HG02938 (cell line): ENCODE measurements around the gene SVIL.
A peak's percentile ranks its signal among the peaks of the same experiment; 100 is the strongest.
"Not testable (repeated sequence)": the region's sequence is repeated elsewhere in the genome, so short reads cannot be mapped to it uniquely, and the experiment has no call there.

Experiments
- ATAC-seq: cut with Tn5 transposase; IDR thresholded peaks from one replicate; pipeline ENCODE4 v1.9.1; 2021; ENCODE audit warnings: mild to moderate bottlenecking, moderate library complexity; ENCODE audit not compliant: unreplicated experiment

The SVIL gene

DNA sequence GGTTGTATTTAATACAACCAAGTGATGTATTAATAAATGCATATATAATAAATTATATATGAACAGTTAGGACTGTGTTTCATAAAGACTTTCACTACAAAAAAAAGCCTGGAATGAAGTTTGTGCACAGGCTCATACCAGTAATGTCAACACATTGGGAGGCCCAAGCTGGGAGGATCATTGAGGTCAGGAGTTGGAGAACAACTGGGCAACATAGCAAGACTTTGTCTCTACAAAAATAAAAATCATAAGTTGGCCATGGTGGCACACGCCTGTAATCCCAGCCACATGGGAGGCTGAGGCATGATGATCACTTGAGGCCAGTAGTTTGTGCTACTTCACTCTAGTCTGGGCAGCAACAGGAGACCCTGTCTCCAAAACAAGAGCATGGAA is 15.8 kb upstream of the SVIL start:
- no peak for ATAC-seq

DNA sequence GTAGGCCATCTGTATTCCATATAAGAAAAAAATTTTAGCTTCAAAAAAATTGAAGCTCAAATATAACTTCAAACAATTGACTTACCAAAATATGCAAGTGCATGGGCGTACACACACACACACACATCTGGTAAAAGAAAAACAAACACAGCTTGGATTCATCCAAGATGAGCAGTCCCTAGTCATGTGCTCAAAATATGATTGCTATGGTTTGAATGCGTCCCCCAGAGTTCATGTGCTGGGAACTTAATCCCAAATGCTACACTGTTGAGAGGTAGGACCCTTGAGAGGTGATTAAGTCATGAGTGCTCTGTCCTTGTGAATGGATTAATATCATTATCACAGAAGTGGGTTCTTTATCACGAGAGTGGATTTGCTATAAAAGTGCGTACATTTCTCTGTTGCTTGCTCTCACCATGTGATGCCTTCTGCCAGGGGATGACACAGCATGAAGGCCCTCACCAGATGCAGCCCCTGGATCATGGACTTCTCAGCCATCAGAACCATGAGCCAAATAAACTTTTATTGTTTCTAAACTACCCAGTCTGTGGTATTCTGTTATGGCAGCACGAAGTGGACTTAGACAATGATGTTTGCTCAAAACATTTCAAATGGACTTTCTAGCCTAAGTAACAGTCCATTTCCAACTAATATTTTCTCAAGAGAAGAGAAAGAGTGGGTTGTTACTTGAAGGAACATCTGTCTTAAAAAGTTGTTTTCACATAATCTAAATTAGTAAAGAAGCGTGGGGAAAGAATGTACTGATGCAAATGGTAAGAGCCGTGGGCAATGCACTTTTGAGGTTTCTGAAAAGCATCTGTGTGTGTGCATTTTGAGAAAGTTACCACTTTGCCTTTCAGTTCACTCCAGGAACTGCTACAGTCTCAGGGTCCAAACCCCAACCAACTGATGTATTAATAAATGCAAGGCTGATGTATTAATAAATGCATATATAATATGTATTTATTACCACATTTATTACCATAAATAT is 15.1 kb upstream of the SVIL start:
- ATAC-seq: no peak

DNA sequence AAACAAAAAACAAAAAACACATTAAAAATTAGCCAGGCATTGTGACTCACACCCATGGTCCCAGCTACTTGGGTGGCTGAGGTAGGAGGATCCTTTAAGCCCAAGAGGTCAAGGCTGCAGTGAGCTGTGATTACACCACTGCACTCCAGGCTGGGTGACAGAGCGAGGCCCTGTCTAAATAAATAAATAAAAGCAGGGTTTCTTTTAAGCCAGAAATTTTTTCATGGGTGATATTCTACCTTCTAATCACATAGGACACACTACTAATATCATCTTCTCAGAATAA is 14.2 kb upstream of the SVIL start:
- ATAC-seq: no peak

DNA sequence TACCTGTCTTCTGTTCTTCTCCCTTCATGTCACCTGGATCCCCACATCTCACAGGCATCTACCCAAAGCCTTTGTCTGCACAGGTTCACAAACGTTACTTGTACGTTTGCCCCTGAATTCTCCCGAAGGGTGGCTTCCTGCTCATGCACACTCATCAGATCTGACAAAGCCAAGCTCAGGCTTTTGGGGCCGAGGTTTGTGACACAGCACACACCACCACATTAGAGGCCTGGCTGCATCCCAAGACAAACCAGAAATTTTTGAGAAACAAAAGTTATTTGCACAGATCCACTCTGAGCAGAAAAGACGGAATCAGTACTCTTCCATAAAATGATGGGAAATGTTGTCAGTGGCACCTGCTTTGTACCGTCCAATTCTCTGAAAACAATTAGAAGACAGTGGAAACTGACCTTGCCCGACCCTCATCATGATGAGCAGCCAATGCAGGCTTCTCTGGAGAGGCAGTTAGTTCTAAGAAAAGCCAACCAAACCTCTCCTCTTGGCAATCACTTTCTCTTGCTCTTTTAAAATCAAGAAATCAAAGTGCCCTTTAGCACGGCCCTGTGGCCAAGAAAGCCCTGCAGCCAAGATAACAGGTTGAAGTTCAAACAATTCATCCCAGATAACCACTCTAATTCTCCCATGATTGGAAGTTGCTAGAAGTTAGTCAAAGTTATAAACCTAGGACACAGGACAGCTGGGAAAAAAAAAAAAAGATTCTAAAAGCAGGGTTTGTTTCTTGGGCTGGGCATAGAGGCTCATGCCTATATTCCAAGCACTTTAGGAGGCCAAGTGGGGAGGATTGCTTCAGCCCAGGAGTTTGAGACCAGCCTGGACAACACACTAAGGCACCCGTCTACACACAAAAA is 13.6 kb upstream of the SVIL start:
- ATAC-seq: no peak

DNA sequence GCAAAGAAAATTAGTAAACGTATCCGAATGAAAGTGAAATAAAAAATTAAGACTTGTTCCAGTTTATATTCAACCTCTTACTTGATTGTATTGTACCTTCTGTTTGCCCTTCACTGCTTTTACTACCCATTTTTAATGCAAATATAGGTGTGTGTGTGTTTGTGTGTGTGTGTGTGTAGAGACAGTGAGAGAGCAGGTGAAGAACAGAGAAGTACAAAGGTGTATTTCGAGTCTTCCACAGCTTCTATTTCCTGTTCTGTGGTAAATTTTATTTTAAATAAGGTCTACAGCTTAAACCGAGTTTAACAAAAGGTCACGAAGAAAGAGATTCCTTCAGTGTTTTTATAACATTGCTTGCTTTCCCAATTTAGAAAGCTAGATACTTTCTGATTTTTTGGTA is 12.7 kb upstream of the SVIL start:
- ATAC-seq: no peak

DNA sequence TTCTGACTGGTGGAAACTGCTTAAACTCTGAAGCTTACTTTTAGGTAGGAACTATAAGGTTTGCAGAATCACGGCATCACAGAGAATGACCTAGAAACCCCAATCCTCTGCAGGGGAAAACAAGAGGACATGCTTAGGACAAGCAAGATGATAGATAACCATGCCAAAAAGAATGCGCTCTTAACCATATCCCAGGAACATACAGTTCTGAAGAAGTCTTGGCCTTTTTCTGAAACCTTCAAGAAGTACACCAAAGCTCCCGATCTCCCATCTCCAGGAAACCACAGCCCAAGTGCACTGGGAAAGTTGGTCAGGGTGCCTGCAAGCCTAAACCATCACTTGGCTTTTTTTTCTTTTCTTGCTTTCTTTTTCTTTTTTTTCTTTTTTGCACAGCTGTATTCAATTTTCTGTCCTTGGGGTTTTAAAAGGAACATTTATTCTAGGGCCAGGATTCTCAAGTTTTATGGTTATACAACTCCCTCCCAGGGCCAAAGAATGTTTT is 12.2 kb upstream of the SVIL start:
- no peak for ATAC-seq

DNA sequence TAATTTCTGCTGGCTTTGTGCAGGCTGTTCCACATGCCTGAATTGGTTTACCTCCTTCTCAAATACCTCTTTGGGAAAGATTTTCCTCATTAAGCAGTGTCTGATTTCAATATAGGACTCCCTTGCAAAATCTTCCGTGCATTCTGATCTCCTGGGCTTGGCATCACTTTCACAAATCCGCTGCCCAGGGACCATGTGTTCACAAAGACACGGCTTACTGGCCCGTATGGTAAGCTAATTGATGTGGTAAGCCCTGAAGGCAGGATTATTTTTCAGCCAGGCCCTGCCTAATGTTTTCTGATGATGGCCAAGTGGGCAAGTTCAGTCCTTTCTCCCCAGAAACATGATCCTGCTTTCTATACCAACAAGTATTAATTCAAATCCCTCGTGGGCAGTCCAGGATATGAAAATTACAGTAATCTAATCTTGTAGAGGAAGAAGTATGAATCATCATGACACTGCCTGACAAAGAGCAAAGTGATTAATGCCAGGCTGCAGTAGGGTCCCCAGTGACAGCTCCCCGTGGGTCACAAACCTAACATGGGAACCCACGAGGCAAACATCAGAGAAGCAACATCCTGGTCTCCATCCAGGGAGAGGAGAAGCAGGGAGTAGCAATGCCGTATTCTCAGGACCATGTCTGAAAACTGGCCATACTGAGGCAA is 11.6 kb upstream of the SVIL start:
- ATAC-seq: no peak

DNA sequence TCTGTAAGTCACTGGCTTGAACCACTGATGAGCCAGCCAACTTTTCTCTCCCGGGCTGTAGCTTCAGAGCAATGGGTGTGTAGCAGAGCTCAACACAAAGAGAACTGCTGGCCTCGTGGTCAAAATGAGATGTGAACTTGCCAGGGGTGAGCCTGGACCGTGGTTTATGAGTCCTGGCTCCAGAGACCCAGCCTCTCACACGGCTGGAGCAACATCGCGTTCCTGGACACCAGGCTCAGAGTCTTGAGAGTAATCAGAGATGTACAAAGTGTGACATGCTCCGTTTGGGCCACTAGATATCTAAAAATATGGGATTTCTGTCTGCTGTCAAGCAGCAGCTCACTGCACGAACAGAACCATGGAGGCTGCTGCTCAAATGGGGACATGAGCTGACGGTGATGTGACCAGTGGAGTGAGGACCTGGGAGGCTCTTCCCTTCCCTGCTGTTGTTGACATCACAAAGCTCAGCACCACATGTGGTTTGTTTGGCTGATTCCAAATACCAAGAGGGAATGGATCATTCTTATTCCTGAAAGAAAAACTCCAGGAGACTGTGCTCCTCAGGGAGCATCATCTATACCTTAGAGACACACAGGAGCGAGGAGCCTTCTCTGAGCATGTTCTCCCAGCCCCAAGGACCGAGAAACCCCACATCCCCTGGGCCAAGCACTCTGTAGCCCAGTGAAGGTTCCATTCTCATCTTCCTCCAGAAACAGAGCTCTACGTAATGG is 9.2 kb upstream of the SVIL start:
- no peak for ATAC-seq

DNA sequence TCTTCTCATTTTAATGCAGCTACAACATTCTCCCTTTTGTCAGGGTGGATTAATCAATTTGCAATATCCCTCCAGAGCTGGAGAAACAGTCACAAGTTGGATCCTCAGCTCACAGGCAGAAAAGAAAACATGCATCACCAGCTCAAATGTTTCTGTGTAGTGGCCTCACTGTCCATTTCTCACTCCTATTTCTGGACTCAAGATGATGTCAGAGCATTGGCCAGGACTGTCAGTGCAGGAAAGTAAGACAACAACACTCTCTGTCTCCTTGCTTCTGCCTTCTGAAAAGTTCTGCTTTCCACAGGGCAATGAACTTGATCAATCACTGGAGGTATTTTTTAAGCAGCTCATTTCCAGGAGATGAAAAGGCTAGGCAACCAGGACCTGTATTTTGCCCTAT is 8.2 kb upstream of the SVIL start:
- ATAC-seq: no peak

DNA sequence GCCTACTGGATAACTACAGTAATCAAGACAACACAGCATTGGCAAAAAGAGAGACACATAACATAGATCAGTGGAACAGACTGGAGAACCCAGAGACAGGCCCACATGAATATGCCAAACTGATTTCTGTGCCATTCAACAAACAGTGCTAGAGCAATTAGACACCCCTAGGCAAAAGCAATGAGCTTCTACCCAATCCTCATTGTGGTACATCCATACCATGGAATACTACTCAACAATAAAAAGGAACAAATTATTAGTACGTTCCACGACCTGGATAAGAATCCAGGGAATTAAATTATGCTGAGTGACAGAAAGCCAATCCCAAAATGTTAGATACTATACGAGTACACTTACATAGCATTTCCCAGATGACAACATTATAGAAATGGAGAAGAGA is 2.8 kb upstream of the SVIL start:
- no peak for ATAC-seq

DNA sequence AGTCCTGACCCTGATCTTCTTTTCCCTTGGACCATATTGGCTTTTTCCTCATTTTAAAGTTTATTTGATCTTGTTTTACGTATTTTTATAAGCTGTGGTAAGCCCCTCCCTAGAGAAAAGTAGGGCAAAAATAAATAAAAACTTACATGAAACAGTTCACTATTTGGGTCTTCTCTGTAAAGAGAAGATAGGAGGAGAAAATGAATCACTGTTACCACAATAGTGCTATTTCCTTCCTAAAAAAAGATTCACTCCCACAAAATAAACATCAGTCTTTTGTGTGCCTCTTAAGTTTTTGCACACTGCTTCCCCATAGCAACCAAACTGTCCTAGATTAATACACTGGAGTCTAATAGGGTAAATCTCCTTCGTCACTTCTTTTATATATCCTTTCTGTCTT is 1.4 kb upstream of the SVIL start:
- no peak for ATAC-seq

DNA sequence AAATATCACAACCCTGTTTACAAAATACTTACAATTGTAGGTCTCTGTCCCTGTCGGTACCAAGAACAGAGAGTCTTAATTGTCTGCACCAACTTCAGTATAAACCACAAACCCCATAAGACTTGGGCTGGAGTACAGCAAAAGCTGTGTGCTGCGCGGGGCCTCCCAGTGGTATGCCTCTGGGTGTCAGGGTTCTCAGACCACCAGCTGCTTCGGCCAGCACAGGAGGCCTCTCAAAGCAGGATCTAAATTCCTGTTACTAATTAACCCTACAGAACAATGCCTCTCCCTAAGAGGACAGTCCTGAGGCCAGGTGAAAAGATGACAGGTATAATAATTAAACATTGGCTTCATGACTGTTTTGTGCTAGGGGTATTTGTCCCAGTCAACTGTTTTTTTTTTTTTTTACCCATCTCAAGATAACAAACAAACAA is 957 bp upstream of the SVIL start:
- peak; percentile 64 for ATAC-seq

DNA sequence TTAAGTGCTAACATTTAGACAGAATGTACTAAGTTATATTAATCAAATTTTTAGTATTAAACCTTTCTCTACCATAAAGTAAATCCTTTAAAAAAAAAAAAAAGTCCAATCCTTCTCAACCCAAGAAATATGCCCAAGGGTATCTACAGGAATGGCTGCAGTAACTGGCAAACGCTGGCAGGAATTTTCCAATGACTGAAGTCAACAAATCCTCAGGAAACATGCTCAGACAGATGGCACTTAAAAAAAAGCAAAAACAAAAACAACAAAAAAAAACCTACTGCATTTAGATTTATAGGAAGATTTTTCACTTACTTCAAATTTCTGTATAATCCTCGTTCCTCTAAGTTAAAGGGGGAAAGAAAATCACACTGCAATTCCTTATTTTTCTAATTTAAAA is 666 bp downstream of the SVIL start:
- no peak for ATAC-seq

DNA sequence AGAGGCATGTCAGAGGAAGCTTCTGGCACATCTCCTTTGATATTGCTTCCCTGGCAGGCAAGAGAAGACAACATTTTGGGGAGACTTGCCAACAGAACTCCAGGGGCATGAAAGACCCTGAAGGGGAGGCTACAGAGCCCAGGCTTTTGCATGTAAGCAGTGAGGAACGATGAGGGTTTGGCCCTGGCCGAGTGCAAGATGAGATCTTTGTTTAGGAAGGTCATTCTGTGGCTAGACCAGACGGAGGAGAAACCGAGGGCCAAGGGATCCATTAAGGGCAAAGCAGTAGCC is 3.8 kb downstream of the SVIL start:
- ATAC-seq: no peak

DNA sequence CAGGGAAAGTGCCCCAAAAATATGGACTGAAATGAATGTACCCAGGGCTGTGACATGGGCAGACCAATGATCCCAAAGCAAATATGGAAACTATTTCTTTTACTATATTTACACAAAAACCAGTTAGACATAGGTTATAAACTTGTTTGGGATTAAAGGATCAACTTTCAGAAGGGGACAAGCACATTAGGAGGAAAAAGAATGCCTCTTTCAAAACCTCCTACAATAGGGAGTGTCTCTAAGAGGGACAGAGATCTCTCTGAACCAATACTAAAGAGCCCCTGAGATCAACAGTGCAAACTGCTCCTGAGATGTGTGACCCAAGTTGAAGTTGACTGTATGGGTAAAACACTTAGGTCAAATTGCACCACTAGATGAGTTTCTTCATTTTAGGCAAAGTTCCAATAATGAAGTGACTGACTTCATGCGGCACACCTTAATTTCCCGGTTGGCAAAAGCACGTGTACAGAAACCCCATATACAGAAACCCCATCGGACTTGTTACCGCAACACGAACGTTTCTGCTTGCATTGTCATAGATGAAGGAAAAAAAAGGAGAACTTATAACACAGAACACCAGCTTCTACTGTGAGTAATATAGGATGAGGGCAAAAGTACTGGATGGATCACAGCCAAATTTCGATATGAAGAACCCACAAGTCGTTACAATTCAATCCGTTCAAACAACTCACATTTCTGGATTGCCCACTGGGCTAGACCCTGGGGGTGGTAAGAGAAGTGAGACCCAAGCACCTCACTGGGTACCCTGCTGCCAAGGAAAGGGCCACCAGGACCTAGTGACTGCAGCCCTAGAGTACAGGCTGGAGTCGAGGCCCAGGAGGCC is 4.3 kb downstream of the SVIL start:
- ATAC-seq: no peak

DNA sequence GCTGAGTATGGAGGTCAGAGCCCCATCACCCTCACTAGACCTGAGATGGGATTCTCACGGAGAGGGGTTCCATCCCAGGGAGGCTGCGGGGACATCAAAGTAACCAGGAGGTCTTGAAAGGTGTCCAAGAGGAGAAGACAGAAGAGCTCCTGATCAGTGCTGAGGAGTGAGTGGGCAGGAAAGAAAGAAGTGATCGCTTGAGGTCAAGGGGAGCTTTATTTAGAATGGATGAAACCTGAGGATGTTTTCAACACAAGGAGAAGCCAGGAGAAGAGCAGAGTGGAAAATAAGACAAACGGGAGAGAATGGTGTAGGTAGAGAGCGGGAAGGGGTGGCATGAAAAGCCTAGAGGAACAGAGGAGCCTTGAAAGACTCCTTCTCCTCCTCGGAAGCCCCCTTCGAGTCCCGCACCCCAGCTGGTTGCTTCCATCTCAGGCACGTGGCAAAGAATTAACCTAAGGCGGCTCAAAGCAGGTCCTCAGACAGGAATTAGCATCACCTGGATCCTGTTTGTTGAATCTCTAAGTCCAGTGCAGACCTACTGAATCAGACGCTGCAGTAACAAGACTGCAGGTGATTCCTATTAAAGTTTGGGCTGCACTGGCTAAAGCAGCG is 5.8 kb downstream of the SVIL start:
- ATAC-seq: no peak

DNA sequence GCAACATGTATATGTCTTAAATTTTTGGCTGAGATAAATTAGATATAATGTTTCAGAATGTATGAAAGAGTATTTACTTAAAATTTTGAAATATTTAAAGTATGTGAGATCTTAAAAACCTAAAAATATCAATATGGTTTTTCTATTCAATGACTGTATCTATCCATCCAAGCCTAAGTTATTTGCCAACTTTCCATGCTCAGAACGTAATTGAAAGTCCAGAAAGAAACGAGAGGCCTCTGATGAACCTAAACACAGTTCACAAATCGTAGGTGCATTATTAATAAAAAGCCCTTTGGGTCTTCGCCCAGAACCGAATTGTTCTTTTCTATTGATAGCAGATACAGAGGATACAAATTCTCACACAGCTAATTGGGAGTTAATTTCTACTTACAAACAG is 6.5 kb downstream of the SVIL start:
- no peak for ATAC-seq

DNA sequence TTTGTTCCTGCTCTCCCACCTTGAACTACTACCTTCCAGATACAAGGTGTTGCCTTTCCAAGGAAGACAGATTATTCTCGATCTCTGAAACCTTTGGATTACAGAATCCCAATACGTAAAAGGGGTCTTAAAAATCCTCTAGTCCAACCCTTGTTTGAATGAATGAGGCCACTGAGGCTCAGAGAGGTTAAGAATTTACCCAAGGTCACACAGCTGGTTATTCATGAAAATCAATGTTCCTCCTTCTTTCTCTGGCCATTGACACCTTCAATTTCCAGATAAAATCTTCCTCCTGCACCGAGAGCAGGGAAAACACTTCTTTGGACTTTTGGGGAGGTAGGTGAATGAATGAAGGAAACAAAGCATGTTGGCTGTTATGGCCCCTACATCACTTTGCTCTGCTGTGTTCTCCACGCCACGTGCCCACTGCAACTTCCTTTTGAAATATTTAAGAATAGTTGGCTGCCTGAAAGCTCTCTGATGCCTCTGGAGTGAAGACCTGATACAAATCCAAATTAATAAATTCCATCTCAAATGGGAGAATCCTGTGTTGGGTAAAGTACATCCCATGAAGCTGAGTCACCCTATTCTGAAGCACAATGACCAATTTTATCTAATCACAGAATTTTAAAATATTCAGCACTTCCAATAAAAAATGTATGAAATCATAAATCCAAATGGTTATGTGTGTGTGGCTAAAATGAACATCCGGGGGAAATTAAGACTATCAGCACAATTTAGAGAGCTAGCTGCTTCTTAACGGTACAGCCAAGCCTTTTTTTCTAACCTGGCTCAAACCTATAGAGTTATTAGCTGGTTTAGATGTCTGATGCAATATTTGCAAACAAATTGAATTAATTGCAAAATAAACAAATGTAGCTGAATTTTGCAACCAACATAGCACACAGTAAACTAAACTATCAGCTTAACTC is 7.3 kb downstream of the SVIL start:
- no peak for ATAC-seq

DNA sequence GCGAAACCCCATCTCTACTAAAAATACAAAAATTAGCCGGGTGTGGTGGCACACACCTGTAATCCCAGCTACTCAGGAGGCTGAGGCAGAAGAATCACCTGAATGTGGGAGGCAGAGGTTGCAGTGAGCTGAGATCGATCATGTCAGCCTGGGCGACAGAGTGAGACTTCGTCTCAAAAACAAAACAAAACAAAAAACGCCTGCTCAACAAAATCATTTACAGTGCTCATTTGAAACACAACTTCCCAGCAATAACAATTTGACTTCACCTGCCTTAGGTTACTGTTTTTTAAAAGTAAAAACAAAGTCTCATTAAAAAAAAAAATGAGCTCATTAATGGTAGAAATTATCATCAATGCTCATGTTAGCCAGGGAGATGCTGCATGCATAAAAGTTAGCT is 10.4 kb downstream of the SVIL start:
- ATAC-seq: not testable (repeated sequence)
